Hematopoietic multipotent progenitor cell treated with erythropoietin and hydrocortisone succinate and interleukin-3 and kit ligand, for 4 days (in vitro differentiated cells): Measurements from ENCODE around the gene FNDC3A.
"Not testable (repeated sequence)": the region's sequence is repeated elsewhere in the genome, so short reads cannot be mapped to it uniquely, and the experiment has no call there.

ENCODE experiments used
- DNase-seq: peaks from one replicate; pipeline ENCODE4 v3.0.0-alpha.2; 2015

FNDC3A gene

GRCh38 chr13:49093376-49093775 is 117.7 kb downstream of the FNDC3A start:
- no peak for DNase-seq

DNA sequence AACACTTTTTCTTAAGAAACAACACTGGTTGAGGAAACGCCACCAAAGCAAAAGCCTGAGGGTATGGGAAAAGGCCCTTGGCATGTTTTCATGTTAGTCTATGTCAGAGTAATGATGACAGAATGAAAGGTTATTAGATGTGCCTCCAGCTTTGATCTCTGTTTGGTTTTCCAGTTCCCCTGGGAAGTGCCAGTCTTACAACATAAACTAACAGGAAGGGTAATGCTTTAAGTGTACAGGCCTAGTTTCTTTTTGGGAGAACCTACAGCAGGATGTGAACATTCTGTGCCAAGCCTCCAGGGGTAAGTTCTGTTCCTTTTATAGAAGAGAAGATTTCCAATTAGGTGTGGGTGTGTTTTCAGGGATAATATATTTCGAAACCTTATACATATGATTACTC is 121.7 kb downstream of the FNDC3A start:
- DNase-seq, result no peak

- DNase-seq, result peak; percentile 36
Observed at GRCh38 chr13:49098198-49098597, 122.5 kb downstream of the FNDC3A start.

- peak; percentile 60 for DNase-seq
Observed at GRCh38 chr13:49098771-49099512, 123.2 kb downstream of the FNDC3A start.

- no peak for DNase-seq
Observed at GRCh38 chr13:49099513-49099877, 123.8 kb downstream of the FNDC3A start.

DNA sequence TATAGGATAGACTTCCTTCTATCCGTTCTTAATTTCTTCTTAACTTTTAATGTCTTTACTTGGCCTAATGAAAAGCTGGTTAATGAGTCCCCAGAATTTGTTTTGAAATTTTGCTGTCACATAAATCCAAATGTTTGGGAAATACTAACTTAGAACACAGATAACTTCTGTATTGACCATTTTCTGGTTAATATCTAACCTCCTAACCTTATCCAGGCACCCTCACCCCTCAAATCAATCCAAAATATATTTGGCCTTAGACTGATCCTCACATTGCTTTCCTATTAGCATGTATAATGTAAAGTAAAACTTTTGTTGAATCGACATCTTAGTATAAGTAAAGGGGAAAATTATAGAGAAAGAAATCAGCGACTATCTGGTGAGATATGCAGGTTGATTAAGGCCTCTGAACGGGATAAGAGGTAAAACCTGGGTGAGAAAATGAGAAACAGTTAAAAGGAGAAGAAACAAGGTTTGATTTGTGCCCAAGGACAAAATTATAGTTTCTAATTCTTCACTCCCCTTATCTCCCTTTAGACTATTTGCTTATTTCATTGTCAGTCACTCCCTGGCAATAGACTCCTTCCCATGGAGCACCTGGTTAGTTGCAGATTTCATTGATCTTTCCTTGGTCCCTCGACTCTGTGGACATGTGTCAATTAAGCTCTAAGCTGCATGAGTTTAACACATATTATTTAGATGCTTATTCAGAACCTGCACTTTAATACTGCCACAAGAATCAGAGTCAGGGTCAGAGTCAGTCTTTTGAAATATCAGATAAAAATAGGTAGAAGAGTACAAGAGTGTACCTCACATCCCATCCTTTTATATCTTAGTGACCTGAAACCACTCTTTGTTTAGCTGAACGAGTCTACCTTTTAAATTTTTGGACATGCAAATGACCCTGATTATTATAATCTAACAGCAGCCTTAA is 125.2 kb downstream of the FNDC3A start:
- DNase-seq, result no peak

- DNase-seq, result no peak
Observed at GRCh38 chr13:49108196-49108595, 132.5 kb downstream of the FNDC3A start.

DNA sequence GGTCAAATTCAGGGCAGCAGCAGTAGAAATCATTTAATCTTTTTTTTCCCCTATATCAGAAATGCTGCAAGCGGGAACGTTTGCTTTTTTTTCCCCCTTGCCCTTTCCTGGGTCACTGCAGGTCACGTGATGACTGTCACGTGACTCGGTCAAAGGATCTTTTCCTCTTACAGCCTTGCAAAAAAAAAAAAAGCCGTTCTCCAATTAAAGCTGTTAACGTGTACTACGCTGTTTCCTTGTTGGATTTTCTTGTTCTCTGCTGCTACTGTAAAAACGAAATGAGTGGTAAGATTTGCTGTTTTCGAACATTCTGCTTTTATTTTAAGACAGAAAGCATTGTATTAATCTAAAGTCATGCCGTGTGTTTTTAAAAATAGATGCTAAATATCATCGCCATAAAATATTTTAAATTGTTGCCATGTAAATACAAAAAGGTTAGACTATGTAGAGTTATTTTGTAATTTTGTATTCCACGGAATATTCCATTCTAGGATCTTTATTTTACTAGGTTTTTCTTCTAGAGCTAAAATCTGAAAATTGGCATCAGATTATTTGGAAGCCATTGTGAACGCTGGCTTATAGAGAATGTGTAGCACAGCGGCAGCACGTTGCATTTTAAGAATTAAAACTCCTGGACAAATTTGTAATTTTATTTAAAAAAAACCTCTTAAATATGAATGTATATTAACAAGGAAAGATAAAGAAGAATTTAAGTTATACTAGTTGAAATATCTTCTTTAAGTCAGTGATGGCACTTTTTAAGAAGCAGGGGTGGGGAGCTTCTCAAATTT is 134.6 kb downstream of the FNDC3A start:
- peak; percentile 97 for DNase-seq

DNA sequence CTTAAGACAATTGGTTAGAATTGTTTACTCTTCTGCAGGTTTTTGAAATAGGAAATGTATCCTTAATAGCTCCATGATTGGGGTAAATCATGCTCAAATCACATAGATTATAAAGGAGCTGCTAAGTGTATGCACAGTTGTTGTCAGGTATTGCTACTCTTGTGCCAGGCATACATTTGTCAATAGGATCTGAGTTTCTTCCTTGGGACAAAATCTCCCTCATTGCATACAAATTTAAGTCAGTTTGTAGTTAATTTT is 135.1 kb downstream of the FNDC3A start:
- peak; percentile 34 for DNase-seq

DNA sequence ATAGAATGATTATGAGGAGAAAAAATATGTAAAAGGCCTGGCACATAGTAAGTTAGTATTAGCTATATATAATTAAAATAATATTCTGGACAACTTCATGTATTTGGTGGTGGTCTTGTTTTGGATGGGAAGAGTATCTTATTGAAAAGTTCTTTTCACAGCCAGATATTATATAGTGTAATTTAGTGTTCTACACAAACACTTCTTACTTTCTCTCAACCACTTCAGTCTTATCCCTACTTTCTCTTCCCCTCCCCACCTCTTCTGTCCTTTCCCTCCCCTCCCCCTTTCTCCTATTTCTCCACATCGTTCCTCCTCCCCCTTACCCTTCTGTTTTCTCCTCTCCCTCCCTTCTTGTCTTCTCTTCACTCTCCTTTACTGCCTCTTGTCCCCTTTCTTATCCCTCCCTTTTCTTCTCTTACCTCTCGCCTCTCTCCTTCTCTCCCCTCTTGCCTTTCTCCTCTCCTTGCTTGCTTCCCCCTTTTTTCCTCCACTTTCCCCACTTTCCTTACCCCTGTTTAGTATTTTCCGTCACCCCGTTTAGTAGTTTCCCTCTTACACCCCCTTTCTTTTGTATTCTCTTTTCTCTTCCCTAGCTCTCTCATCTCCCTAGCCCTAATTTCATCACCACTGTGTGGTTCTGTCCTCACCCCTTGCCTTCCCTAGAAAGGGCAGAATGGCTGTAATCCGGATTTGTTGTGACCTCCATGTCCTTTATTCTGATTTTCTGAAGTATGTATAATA is 137.2 kb downstream of the FNDC3A start:
- no peak for DNase-seq

GRCh38 chr13:49113526-49114286 is 138.0 kb downstream of the FNDC3A start:
- DNase-seq, result peak; percentile 55

DNA sequence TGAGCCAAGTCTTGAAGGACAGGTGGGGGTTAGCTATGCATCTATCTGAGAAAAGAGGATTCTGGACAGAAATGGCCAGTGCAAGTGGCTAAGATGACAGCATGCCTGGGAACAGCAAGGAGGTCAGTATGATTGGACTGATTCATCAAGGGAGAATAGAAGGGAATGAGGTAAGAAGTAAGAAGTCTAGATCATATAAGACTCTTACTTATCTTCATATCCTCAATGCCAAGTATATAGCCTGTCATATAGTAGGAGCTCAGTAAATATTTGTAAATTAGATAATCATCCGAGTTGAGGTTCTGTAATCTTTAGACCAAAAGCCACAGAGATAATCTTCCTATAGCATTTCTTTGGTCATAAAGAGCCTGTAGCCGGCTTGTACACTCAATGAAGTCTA is 141.2 kb downstream of the FNDC3A start:
- peak; percentile 49 for DNase-seq

DNA sequence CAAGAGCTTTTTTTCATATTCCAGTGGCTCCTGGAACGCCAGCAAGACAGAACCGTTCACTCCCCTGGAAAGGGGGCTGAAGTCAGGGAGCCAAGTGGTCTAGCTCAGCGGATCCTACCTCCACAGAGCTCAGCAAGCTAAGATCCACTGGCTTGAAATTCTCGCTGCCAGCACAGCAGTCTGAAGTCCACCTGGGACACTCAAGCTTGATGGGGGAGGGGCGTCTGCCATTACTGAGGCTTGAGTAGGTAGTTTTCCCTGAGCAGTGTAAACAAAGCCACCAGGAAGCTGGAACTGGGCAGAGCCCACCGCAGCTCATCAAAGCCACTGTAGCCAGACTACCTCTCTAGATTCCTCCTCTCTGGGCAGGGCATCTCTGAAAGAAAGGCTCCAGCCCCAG is 142.7 kb downstream of the FNDC3A start:
- not testable (repeated sequence) for DNase-seq

- DNase-seq, result no peak
Observed at GRCh38 chr13:49124693-49125304, 149.1 kb downstream of the FNDC3A start.

DNA sequence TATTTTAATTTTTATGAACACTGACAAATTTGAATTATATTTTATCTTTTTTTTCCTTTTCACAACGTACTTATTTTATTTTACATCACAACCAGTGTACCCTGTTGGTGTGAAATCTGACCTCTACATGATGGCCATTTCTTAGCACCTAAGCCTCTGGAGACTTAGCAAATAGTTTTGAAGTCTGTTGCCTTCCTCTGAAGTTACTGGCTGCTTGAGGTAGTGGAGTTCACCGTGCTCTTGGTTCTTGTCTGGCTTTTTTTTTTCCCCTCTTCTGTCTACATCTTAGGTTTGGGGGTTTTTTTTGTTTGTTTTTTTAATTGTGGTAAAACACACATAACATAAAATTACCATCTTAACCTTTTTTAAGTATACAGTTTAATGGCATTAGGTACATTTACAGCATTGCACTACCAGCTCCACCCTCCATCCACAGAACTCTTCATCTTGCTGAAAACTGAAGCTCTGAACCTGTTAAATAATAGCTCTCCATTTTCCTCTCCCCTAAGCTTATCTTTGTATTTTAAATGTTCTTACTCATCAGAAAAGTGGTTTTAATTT is 150.3 kb downstream of the FNDC3A start:
- no peak for DNase-seq

GRCh38 chr13:49132479-49133002 is 156.8 kb downstream of the FNDC3A start:
- peak; percentile 10 for DNase-seq

DNA sequence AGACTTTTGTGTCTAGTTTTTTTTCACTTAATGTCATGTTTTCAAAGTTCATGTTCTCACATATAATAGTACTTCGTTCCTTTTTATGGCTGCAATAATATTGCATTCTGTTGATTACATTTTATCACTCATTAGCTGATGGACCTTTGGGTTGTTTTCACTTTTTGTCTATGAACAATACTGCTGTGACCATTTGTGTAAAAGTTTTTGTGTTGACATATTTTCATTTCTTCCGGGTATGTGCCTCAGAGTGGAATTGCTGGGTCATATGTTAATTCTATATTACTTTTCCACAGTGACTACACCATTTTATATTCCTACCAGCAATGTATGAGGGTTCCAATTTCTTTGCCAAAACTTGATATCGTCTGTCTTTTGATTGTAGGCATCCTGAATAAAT is 158.6 kb downstream of the FNDC3A start:
- no peak for DNase-seq

DNA sequence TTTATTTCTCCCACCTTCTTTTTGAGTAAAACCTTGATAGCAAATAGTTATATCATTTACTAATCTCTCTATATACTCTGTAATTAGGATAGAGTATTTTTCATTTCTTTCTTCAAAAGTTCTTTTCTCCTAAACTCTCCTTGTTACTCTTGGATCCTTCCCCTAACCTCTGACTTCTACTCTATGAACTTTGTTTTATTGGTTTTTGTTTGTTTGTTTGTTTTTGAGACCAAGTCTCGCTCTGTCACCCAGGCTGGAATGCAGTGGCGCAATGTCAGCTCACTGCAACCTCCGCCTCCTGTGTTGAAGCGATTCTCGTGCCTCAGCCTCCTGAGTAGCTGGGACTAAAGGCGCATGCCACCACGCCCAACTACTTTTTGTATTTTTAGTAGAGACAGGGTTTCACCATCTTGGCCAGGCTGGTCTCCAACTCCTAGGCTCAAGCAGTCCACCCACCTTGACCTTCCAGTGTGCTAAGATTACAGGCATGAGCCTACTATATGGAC is 161.5 kb downstream of the FNDC3A start:
- DNase-seq, result not testable (repeated sequence)

- DNase-seq, result no peak
Observed at GRCh38 chr13:49140910-49141611, 165.3 kb downstream of the FNDC3A start.

GRCh38 chr13:49146950-49147355 is 171.2 kb downstream of the FNDC3A start:
- DNase-seq, result peak; percentile 12
